GM12878 (cell line): Measurements from ENCODE around the gene KDM3B. TPM values are rescaled to one million over a fixed set of nuclear protein-coding genes. Genes with fewer than 3 reads are reported as not detected.

ENCODE experiments used
- BACH1 ChIP-seq: fragments of 450-650 bp; IDR thresholded peaks from 2 replicates; pipeline ENCODE4 v1.6.1; 2017; ENCODE audit warnings: mild to moderate bottlenecking, borderline replicate concordance
- CBX3 ChIP-seq: fragments of 200-600 bp; sonication (generic); IDR thresholded peaks from 2 replicates; pipeline ENCODE4 v1.6.1; 2016; ENCODE audit warnings: low read depth, borderline replicate concordance
- DPF2 ChIP-seq: fragments of 450-650 bp; IDR thresholded peaks from 2 replicates; pipeline ENCODE4 v1.6.1; 2017; ENCODE audit warnings: mild to moderate bottlenecking
- FOS ChIP-seq: IDR thresholded peaks from 3 replicates; pipeline ENCODE4 v1.6.1; 2011; ENCODE audit warnings: borderline replicate concordance; ENCODE audit not compliant: insufficient read length; ENCODE audit errors: extremely low read depth
- HSF1 ChIP-seq: fragments of 150-350 bp; IDR thresholded peaks from 2 replicates; pipeline ENCODE4 v1.6.1; 2014; ENCODE audit warnings: mild to moderate bottlenecking, low read depth, low read length
- USF1 ChIP-seq: IDR thresholded peaks from 2 replicates; pipeline ENCODE4 v1.6.1; 2011; ENCODE audit warnings: borderline replicate concordance, low read depth, mild to moderate bottlenecking, moderate library complexity, mixed read lengths, low read length; ENCODE audit not compliant: insufficient read depth; ENCODE audit errors: extremely low read length
- USF2 ChIP-seq: IDR thresholded peaks from 2 replicates; pipeline ENCODE4 v1.6.1; 2011; ENCODE audit warnings: low read depth, low read length, improper control_type of control experiment, borderline replicate concordance
- YY1 ChIP-seq: IDR thresholded peaks from 2 replicates; pipeline ENCODE4 v1.6.1; 2011; ENCODE audit warnings: low read depth, mild to moderate bottlenecking, low read length
- polyA plus RNA-seq, 11 experiments: library from polyadenylated mRNA; depleted of rRNA in 4 of 11; unstranded in 6 of 11; stranded (reverse) in 5 of 11; fragments of >200 nt; fragmentation: Nextera tagmentation in 4 of 11; fragmentation: Illumina TruSeq in 1 of 11; extraction: Ambion mirVana in 4 of 11; extraction: Trizol in 1 of 11; gene quantifications; 1 replicate in 1 of 11; 2 replicates in 10 of 11; pipeline versions ENCODE4 v1.2.1 to v1.2.3, GENCODE V29; 2011 to 2016; ENCODE audit warnings: inconsistent platforms in 2 of 11, missing spikeins in 2 of 11, low read depth in 1 of 11
- total RNA-seq, 4 experiments: library from RNA; depleted of rRNA in 3 of 4; stranded (reverse); fragments of >200 nt in 3 of 4; fragmentation: Illumina TruSeq in 1 of 4; extraction: Trizol in 1 of 4; gene quantifications; 2 replicates each; pipeline versions ENCODE4 v1.2.1 to v1.2.3, GENCODE V29; 2013 to 2021
- TF ChIP-seq, protein P1 (sequence below): IDR thresholded peaks from 2 replicates; pipeline ENCODE4 v1.6.1; 2011; ENCODE audit warnings: low read depth, mild to moderate bottlenecking, low read length, moderate library complexity, borderline replicate concordance; ENCODE audit errors: extremely low read depth

Gene KDM3B
- total and polyA plus RNA-seq, 10 of the 15 experiments (the other 5 are each of a cell fraction or from before 2014, with no cell fraction given): 8.5 to 45.7 (median 29.0) TPM

GRCh38 chr5:138438724-138439476 is 86.4 kb downstream of the KDM3B start, which contains the start of gene REEP2 (continued):
- TF ChIP-seq HSF1 (no peak), USF2 (no peak), BACH1 (0 out of 2 replicates have a peak, but pooled peaks have one; percentile 35), YY1 (peak; percentile 17; the same call in 1 of the 2 replicates), USF1 (no peak), CBX3 (no peak), FOS (no peak), DPF2 (peak; percentile 49)
- TF ChIP-seq, protein P1, sequence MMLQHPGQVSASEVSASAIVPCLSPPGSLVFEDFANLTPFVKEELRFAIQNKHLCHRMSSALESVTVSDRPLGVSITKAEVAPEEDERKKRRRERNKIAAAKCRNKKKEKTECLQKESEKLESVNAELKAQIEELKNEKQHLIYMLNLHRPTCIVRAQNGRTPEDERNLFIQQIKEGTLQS: no peak
